Activated naive CD8-positive, alpha-beta T cell treated with anti-CD3 and anti-CD28 coated beads for 36 hours (primary cell): ENCODE measurements around the gene FBLN1. TPM values are rescaled to one million over a fixed set of nuclear protein-coding genes. Genes with fewer than 3 reads are reported as not detected.

Experiments used
- DNase-seq: peaks from one replicate; pipeline ENCODE4 v3.0.0; 2021
- H3K27ac Mint-ChIP-seq: one replicate; pipeline ENCODE4 v1.8.0; 2022; ENCODE audit warnings: mild to moderate bottlenecking, moderate library complexity, mixed read lengths
- H3K27me3 Mint-ChIP-seq: one replicate; pipeline ENCODE4 v1.8.0; 2022; ENCODE audit warnings: mild to moderate bottlenecking, mixed read lengths
- H3K36me3 Mint-ChIP-seq: one replicate; pipeline ENCODE4 v1.8.0; 2021; ENCODE audit warnings: mild to moderate bottlenecking, mixed read lengths
- H3K4me1 Mint-ChIP-seq: one replicate; pipeline ENCODE4 v1.8.0; 2021; ENCODE audit warnings: mixed read lengths
- H3K4me3 Mint-ChIP-seq: one replicate; pipeline ENCODE4 v1.8.0; 2022; ENCODE audit warnings: mild to moderate bottlenecking, moderate library complexity, mixed read lengths
- H3K9me3 Mint-ChIP-seq: one replicate; pipeline ENCODE4 v1.8.0; 2022; ENCODE audit warnings: mixed read lengths
- total RNA-seq, 2 experiments: library from RNA; stranded (reverse); gene quantifications; one replicate each; pipeline ENCODE4 v1.2.3, GENCODE V29; 2021

FBLN1 gene
- total RNA-seq, 2 experiments from 2014 or later, result 0.30 to 0.37 TPM

- Mint-ChIP-seq H3K36me3 (no peaks in the 10 kb centered on the region), H3K4me1 (peaks cover 5% of the 10 kb centered on the region), H3K4me3 (no peak overlapping the region), H3K27ac (no peak overlapping the region), H3K27me3 (peaks cover 23% of the 10 kb centered on the region), H3K9me3 (no peaks in the 10 kb centered on the region)
- no peak for DNase-seq
Measured at GRCh38 chr22:45649809-45650208, 147.1 kb downstream of the FBLN1 start.

- Mint-ChIP-seq H3K36me3 (no peaks in the 10 kb centered on the region), H3K4me1 (peaks cover 3% of the 10 kb centered on the region), H3K4me3 (no peak overlapping the region)
Measured at GRCh38 chr22:45650721-45651120, 148.0 kb downstream of the FBLN1 start.

More at GRCh38 chr22:45650721-45651120, 148.0 kb downstream of the FBLN1 start:
- no peak for DNase-seq
- H3K27ac Mint-ChIP-seq, result no peak overlapping the region
- H3K27me3 Mint-ChIP-seq, result peaks cover 18% of the 10 kb centered on the region
- H3K9me3 Mint-ChIP-seq, result no peaks in the 10 kb centered on the region

Other genes with a start within 250 kb of the FBLN1 start
- gene UPK3A, start 217.9 kb upstream of the FBLN1 start, total RNA-seq, result not detected
- gene FAM118A, start 192.9 kb upstream of the FBLN1 start, total RNA-seq, result 10 to 100 TPM; 25.4 to 26.4 TPM
- gene SMC1B, start 89.3 kb upstream of the FBLN1 start, total RNA-seq, result 1 to 10 TPM; 2.1 TPM
- 1 to 10 TPM; 8.2 to 9.2 TPM for gene RIBC2, start 89.2 kb upstream of the FBLN1 start, total RNA-seq
- 100 to 1,000 TPM; 124 to 130 TPM for gene ATXN10, start 169.0 kb downstream of the FBLN1 start, total RNA-seq